Activated naive CD8-positive, alpha-beta T cell treated with anti-CD3 and anti-CD28 coated beads, Interleukin-2, amount 10 ng/mL, durations not matched to agents 7 days and 5 days (primary cell): Measurements from ENCODE around the gene STAG1. TPM values are rescaled to one million over a fixed set of nuclear protein-coding genes. Genes with fewer than 3 reads are reported as not detected.

Experiments
- ATAC-seq: fragments of 150-1000 bp; cut with Tn5 transposase; one replicate; pipeline ENCODE4 v1.10.0; 2021; ENCODE audit warnings: low read depth, moderate library complexity
- POLR2A ChIA-PET: fragments of 350-600 bp; sonication (Branson Sonifier 250); formaldehyde crosslinking; loops from one replicate; lab custom pipeline; 2021; ENCODE audit warnings: antibody characterized with exemption; lab: Charles Lee
- DNase-seq: peaks from one replicate; pipeline ENCODE4 v3.0.0; 2021
- H3K27ac Mint-ChIP-seq: one replicate; pipeline ENCODE4 v1.8.0; 2022; ENCODE audit warnings: mild to moderate bottlenecking, mixed read lengths
- H3K27me3 Mint-ChIP-seq: one replicate; pipeline ENCODE4 v1.8.0; 2022; ENCODE audit warnings: mild to moderate bottlenecking, moderate library complexity, mixed read lengths
- H3K36me3 Mint-ChIP-seq: one replicate; pipeline ENCODE4 v1.8.0; 2021; ENCODE audit warnings: mild to moderate bottlenecking, mixed read lengths
- H3K4me1 Mint-ChIP-seq: one replicate; pipeline ENCODE4 v1.8.0; 2021; ENCODE audit warnings: mixed read lengths
- H3K4me3 Mint-ChIP-seq: one replicate; pipeline ENCODE4 v1.8.0; 2022; ENCODE audit warnings: mild to moderate bottlenecking, moderate library complexity, mixed read lengths
- H3K9me3 Mint-ChIP-seq: one replicate; pipeline ENCODE4 v1.8.0; 2021; ENCODE audit warnings: mixed read lengths
- total RNA-seq, 2 experiments: library from RNA; stranded (reverse); gene quantifications; one replicate each; pipeline ENCODE4 v1.2.3, GENCODE V29; 2021

The STAG1 gene
- total RNA-seq, 2 experiments from 2014 or later = 39.4 to 43.7 TPM

DNA sequence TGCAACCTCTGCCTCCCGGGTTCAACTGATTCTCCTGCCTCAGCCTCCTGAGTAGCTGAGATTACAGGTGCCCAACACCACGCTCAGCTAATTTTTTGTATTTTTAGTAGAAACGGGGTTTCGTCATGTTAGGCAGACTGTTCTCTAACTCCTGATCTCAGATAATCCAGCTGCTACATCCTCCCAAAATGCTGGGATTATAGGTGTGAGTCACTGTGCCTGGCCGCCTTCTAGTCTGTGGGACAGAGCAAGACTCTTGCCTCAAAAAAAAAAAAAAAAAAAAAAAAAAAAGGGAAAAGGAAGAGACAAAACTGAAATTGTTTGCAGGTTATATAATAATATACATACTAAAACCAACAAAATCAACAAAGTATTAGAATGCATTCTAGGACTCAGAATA, 286.9 kb downstream of the STAG1 start:
- Mint-ChIP-seq H3K4me1 (no peaks in the 10 kb centered on the region), H3K36me3 (peaks cover 54% of the 10 kb centered on the region), H3K9me3 (peaks cover 20% of the 10 kb centered on the region), H3K27me3 (no peaks in the 10 kb centered on the region), H3K27ac (no peak overlapping the region), H3K4me3 (no peak overlapping the region)
- ATAC-seq (no peak), DNase-seq (no peak)
- POLR2A ChIA-PET = interaction anchor here (0.7 kb wide), 1 partner anchor 44 kb away, joined by 4 read pairs; no protein-coding TSS in a partner anchor

DNA sequence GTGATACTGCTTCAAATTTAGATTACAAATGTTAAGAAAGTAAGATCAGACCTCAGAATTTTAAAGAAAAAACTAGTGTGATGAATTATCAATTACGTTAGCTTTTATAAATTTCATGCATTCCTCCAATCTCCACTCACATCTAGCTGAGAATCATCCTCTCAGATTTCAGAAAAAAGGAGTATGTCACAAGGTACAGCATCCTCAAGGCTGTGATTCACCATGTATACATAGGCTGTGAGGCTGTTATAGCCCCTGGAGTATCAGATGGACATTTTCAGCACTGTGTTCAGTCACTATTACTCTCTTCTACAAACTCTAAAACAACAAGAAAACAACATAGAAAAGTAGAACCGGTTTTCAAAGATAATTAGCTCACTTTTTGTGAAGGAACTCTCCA, 287.7 kb downstream of the STAG1 start:
- Mint-ChIP-seq H3K4me3 (no peak overlapping the region), H3K4me1 (no peaks in the 10 kb centered on the region), H3K36me3 (peaks cover 52% of the 10 kb centered on the region), H3K27me3 (no peaks in the 10 kb centered on the region), H3K27ac (no peak overlapping the region), H3K9me3 (peaks cover 16% of the 10 kb centered on the region)
- DNase-seq = no peak
- no peak for ATAC-seq
- POLR2A ChIA-PET = interaction anchor here (0.6 to 0.7 kb wide), 2 partner anchors 25 to 45 kb away, joined by 3 to 4 read pairs; no protein-coding TSS in a partner anchor

DNA sequence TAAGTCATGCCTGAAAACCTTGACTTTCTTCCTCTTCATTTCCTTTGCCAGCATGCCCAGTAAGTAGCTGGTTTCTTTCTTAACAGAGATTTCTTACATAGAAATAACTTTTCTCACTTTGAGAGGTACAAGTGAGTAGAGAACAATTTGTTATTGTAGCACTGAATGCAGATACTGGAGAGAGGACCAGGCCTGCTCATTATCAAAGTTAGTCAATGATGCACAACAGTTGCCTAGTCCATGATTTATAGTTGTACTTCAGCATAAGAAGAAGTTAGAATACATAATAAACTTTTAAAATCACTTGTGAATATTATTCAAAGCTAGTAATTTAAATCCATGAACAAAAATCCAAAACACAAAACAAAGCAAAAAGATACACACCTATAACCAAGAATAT, 289.0 kb downstream of the STAG1 start:
- Mint-ChIP-seq H3K36me3 (peaks cover 60% of the 10 kb centered on the region), H3K4me3 (no peak overlapping the region), H3K27me3 (no peaks in the 10 kb centered on the region), H3K4me1 (no peaks in the 10 kb centered on the region), H3K9me3 (peaks cover 18% of the 10 kb centered on the region), H3K27ac (no peak overlapping the region)
- DNase-seq = no peak
- ATAC-seq = no peak
- POLR2A ChIA-PET = interaction anchor here (0.6 kb wide), 1 partner anchor 176 kb away, joined by 3 read pairs; no protein-coding TSS in a partner anchor

DNA sequence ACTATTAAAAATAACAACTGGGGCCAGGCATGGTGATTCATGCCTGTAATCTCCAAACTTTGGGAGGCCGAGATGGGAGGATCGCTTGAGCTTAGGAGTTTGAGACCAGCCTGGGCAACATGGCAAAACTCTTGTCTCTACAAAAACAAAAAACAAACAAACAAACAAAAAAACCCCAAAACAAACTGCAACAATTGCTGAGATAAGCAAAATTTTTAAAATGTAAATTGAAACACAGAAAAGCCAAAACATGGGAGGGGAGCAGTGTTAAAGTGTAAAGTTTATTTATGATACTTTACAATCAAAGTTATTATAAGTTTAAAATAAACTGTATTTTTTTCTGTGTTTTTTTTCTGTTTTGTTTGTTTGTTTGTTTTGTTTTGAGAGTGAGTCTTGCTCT, 294.4 kb downstream of the STAG1 start:
- DNase-seq (no peak), ATAC-seq (no peak)
- Mint-ChIP-seq H3K36me3 (peaks cover 72% of the 10 kb centered on the region), H3K4me1 (no peaks in the 10 kb centered on the region), H3K4me3 (no peak overlapping the region), H3K27me3 (no peaks in the 10 kb centered on the region), H3K9me3 (peaks cover 24% of the 10 kb centered on the region), H3K27ac (no peak overlapping the region)
- POLR2A ChIA-PET = no interaction called here

DNA sequence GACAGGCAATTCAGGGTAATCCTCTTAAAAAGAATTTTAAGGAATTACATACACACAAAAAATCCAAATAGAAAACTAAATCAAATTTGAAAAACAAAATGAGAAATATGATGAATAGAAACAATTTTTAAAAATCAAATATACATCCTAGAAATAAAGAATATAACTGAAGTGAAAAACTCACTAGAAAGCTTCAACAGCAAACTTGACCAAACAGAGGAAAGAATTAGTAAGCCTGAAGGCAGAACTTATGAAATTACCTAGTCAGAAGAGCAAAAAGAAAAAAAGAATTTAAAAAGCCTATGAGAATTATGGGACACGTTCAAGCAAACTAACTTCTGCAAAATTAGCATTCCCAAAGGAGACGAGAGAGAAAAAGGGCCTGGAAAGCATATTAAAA, 296.0 kb downstream of the STAG1 start:
- Mint-ChIP-seq H3K27ac (no peak overlapping the region), H3K36me3 (peaks cover 63% of the 10 kb centered on the region), H3K9me3 (peaks cover 20% of the 10 kb centered on the region), H3K4me1 (no peaks in the 10 kb centered on the region), H3K27me3 (no peaks in the 10 kb centered on the region), H3K4me3 (no peak overlapping the region)
- ATAC-seq (no peak), DNase-seq (no peak)
- POLR2A ChIA-PET = no interaction called here

DNA sequence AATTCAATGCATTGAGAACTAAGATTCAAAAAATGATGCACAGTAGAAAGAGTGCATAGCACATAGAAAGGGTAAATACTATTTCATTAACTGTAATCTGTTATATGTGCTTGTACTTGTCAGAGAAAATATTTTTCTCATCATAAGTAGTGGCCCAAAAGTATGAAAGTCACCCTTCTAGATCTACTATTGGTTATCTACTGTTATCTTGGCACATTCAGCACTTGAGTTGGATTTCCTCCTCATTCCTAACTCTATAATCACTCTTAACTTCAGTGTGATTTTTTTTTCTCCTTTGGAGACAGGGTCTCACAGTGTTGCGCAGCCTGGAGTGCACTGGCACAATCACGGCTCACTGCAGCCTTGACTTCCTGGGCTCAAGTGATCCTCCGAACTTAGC, 307.6 kb downstream of the STAG1 start:
- Mint-ChIP-seq H3K4me1 (no peaks in the 10 kb centered on the region), H3K4me3 (no peak overlapping the region), H3K27me3 (no peaks in the 10 kb centered on the region), H3K9me3 (no peaks in the 10 kb centered on the region), H3K27ac (no peak overlapping the region), H3K36me3 (peaks cover 15% of the 10 kb centered on the region)
- DNase-seq (no peak), ATAC-seq (no peak)
- POLR2A ChIA-PET = no interaction called here

DNA sequence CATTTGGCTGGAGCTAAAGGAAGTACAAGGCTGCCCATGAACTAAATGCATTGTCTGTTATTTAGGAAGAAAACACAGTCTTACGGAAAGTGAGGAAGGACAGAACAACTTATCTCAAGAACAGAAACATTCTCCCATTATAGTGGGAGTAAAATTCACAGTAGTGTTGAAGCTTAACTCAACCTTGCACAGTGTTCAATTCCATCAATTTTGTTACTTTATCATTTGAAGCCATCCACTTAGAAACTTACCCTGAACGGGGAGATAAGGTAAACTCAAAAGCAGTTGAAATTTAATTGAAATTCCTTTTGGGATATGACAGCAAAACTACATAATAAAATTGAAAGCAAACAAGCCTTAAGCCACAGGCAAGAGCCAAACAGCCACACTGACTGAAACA, 315.1 kb downstream of the STAG1 start:
- POLR2A ChIA-PET = no interaction called here
- Mint-ChIP-seq H3K9me3 (no peaks in the 10 kb centered on the region), H3K4me3 (no peak overlapping the region), H3K27ac (no peak overlapping the region), H3K36me3 (peaks cover 12% of the 10 kb centered on the region), H3K4me1 (no peaks in the 10 kb centered on the region), H3K27me3 (no peaks in the 10 kb centered on the region)
- ATAC-seq = no peak
- no peak for DNase-seq

DNA sequence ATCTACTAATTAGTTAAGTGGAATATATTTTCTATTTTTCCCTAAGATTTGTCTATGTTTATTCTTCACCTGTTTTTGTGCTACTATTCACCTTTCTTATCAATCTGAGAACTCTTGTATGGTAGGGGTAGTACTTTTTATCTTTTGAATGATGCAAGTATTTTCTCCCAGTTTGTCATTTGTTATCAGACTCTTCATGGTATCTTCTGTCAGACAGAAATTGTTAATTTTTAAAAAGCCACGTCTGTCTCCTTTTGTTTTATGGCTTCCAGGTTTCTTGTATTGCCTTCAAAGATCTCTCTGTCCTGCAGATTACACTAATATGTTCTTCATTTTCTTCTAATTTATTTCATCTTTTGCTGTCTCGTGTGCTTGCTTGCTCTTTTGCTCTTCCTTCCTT, 317.7 kb downstream of the STAG1 start:
- Mint-ChIP-seq H3K4me3 (no peak overlapping the region), H3K27ac (no peak overlapping the region), H3K27me3 (no peaks in the 10 kb centered on the region), H3K4me1 (no peaks in the 10 kb centered on the region), H3K9me3 (no peaks in the 10 kb centered on the region), H3K36me3 (peaks cover 9% of the 10 kb centered on the region)
- DNase-seq (no peak), ATAC-seq (no peak)
- POLR2A ChIA-PET = no interaction called here

DNA sequence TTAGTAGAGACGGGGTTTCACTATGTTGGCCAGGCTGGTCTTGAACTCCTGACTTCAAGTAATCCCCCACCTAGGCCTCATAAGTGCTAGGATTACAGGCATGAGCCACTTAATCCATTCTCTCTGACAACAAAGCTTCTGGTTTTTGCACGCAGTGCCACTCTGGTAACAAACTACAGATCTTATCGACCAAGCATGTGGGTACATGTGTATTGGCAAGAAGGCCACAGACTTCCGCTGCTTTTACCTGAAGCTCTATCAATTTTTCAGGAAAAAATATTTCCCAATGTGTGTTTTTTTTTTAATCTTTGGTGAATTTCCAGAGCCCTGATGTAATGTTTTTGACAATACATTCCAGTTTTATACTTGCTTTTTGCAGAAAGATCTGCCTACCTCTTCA, 319.5 kb downstream of the STAG1 start:
- DNase-seq = no peak
- Mint-ChIP-seq H3K27ac (no peak overlapping the region), H3K4me3 (no peak overlapping the region), H3K4me1 (no peaks in the 10 kb centered on the region), H3K9me3 (no peaks in the 10 kb centered on the region), H3K27me3 (no peaks in the 10 kb centered on the region), H3K36me3 (peaks cover 18% of the 10 kb centered on the region)
- ATAC-seq = no peak
- POLR2A ChIA-PET = no interaction called here

DNA sequence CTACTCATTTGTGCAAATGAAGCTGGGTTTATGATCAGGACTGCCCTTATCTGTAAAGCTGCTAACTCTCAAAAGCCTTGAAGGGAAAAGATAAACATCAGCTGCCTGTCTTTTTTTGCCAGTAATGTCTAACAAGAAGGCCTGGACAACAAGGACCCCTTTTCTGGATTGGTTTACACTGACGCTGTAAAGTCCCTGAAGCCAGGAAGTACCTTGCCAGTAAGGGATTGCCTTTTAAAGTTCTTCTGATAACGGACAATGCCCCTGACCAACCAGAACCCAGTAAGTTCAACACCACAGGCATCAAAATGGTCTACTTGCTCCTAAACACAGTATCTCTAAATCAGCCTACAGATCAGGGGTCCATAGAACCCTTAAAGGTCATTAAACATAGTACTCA, 324.0 kb downstream of the STAG1 start:
- no peak for DNase-seq

DNA sequence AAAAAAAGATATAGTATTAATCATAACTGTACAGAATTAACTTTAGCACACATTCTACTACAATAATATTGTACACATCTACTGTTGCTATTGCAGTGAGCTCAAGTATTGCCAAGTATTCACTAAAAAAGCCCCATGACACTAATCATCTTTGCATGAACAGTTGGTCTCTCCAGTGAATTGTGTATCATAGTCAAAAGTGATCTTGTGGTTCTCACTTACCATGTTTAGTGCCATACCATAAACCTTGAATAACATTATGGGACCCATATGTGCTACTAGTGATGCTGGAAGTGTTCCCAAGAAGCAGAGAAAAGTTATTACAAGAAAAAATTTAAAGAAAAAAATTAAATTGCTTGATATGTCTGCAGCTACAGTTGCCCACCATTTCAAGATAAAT, 324.9 kb downstream of the STAG1 start:
- ATAC-seq = no peak

More for the DNA sequence above, 324.0 kb downstream of the STAG1 start:
- POLR2A ChIA-PET = no interaction called here
- no peak for ATAC-seq
- H3K9me3 Mint-ChIP-seq = no peaks in the 10 kb centered on the region
- no peak overlapping the region for H3K27ac Mint-ChIP-seq
- no peak overlapping the region for H3K4me3 Mint-ChIP-seq
- peaks cover 19% of the 10 kb centered on the region for H3K36me3 Mint-ChIP-seq
- no peaks in the 10 kb centered on the region for H3K27me3 Mint-ChIP-seq
- no peaks in the 10 kb centered on the region for H3K4me1 Mint-ChIP-seq

DNA sequence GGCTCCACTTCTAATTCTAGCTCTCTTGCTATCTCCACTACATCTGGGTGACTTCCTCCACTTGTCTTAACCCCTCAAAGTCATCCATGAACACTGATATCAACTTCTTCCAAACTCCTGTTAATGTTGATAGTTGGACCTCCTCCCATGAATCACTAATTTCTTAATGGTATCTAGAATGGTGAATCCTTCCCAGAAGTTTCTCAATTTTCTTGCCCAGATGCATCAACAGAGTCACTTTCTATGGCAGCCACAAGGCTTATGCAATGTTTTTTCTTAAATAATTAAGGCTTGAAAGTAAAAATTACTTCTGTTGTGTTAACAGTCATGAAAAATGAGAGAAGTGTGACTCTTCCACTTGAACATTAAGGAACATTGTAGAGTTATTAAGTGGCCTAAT, 337.7 kb downstream of the STAG1 start:
- no peak overlapping the region for H3K27ac Mint-ChIP-seq
- H3K36me3 Mint-ChIP-seq = peaks cover 26% of the 10 kb centered on the region
- POLR2A ChIA-PET = no interaction called here
- H3K4me3 Mint-ChIP-seq = no peak overlapping the region
- no peak for DNase-seq
- H3K27me3 Mint-ChIP-seq = no peaks in the 10 kb centered on the region
- H3K4me1 Mint-ChIP-seq = no peaks in the 10 kb centered on the region
- no peak for ATAC-seq
- no peaks in the 10 kb centered on the region for H3K9me3 Mint-ChIP-seq

More for the DNA sequence above, 324.9 kb downstream of the STAG1 start:
- Mint-ChIP-seq H3K27me3 (no peaks in the 10 kb centered on the region), H3K4me1 (no peaks in the 10 kb centered on the region), H3K4me3 (no peak overlapping the region), H3K27ac (no peak overlapping the region), H3K9me3 (no peaks in the 10 kb centered on the region), H3K36me3 (peaks cover 19% of the 10 kb centered on the region)
- no peak for DNase-seq
- POLR2A ChIA-PET = no interaction called here

DNA sequence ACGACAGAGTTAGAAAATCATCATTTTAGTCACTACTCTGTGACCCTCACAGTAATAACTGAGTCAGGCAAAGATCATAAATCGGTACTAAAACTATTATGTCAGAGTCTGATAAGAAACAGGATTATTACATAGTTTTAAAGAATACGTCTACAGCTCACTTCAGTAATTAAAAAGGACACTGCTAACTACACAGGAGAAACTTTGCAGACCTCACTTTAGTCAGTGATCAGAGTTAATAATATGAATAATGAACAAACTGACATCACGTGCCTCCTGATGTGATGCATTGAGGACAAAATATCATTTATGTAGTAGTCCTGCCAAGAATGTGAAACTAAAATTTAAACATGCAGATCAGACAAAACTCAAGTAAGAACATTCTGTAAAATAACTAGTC, 339.9 kb downstream of the STAG1 start:
- DNase-seq = no peak
- no peak overlapping the region for H3K4me3 Mint-ChIP-seq
- H3K4me1 Mint-ChIP-seq = no peaks in the 10 kb centered on the region
- H3K36me3 Mint-ChIP-seq = peaks cover 20% of the 10 kb centered on the region
- no peaks in the 10 kb centered on the region for H3K9me3 Mint-ChIP-seq
- POLR2A ChIA-PET = no interaction called here
- H3K27ac Mint-ChIP-seq = no peak overlapping the region
- no peak for ATAC-seq
- H3K27me3 Mint-ChIP-seq = no peaks in the 10 kb centered on the region

DNA sequence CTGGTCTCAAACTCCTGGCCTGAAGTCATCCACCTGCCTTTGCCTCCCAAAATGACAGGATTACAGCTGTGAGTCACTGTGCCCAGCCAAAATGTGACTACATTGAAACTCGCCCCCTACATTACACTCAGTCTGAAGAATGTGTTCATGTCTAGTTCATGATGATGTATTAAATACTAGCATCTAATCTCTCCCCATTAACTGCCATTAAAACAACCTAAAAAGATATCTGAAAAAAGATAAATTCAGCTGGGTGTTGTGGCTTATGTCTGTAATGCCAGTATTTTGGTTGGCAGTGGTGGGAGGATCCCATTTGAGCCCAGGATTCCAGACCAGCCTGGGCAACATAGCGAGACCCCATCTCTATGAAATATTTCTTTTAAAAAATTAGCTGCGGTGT, 342.6 kb downstream of the STAG1 start:
- Mint-ChIP-seq H3K9me3 (no peaks in the 10 kb centered on the region), H3K27ac (no peak overlapping the region), H3K4me1 (no peaks in the 10 kb centered on the region), H3K36me3 (peaks cover 14% of the 10 kb centered on the region), H3K4me3 (no peak overlapping the region), H3K27me3 (no peaks in the 10 kb centered on the region)
- DNase-seq (no peak), ATAC-seq (no peak)
- POLR2A ChIA-PET = no interaction called here

DNA sequence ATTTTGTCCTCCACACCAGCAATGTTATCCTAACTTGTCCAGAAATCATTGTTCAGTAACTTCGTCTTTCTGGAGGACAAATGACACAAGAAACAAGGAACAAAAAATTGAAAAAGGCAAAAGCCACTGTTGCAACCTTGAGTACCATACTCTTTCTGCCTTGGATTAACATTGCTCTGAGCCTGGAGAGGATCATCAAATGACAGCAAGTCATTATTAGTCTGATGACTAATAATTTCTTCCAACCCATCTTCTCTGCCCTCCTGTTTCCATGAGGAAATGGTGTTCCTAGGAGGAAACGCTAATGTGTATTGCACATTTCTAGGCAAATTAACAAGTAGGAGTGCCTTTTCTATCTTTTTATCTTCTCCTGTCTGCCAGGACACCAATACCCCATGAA, 348.1 kb downstream of the STAG1 start:
- no peaks in the 10 kb centered on the region for H3K4me1 Mint-ChIP-seq
- peaks cover 10% of the 10 kb centered on the region for H3K36me3 Mint-ChIP-seq
- no peaks in the 10 kb centered on the region for H3K27me3 Mint-ChIP-seq
- H3K4me3 Mint-ChIP-seq = no peak overlapping the region
- DNase-seq = no peak
- POLR2A ChIA-PET = no interaction called here
- ATAC-seq = no peak
- H3K9me3 Mint-ChIP-seq = no peaks in the 10 kb centered on the region
- H3K27ac Mint-ChIP-seq = no peak overlapping the region
